Keratinocyte (primary cell): ENCODE measurements around the gene CALY. TPM values are rescaled to one million over a fixed set of nuclear protein-coding genes. Genes with fewer than 3 reads are reported as not detected.

ENCODE experiments used
- DNase-seq: peaks from one replicate; pipeline ENCODE4 v3.0.0-alpha.2; 2011; ENCODE audit warnings: low read depth, missing footprints, low spot score
- FAIRE-seq: peaks from 2 replicates; lab custom pipeline; 2011; peaks lifted over from hg19 to GRCh38; lab: Jason Lieb, UNC
- H2AFZ ChIP-seq: 2 replicates; pipeline ENCODE4 v1.6.0; 2012; ENCODE audit warnings: low read length, control low read depth, inconsistent platforms; ENCODE audit not compliant: control insufficient read depth
- H3K27ac ChIP-seq: 2 replicates; pipeline ENCODE4 v1.5.1; 2011; ENCODE audit warnings: low read length; ENCODE audit not compliant: control insufficient read depth, insufficient read depth
- H3K27me3 ChIP-seq: 3 replicates; pipeline ENCODE4 v1.6.0; 2011; ENCODE audit warnings: low read length; ENCODE audit not compliant: control insufficient read depth, insufficient read depth; ENCODE audit errors: extremely low read depth
- H3K36me3 ChIP-seq, 2 experiments: 2 replicates in 1 of 2; 3 replicates in 1 of 2; pipeline ENCODE4 v1.5.1; 2011; ENCODE audit warnings: low read length in 2 of 2, mild to moderate bottlenecking in 1 of 2; ENCODE audit not compliant: control insufficient read depth in 2 of 2, insufficient read depth in 2 of 2; ENCODE audit errors: extremely low read depth in 1 of 2
- H3K4me1 ChIP-seq: 3 replicates; pipeline ENCODE4 v1.5.1; 2011; ENCODE audit warnings: low read length; ENCODE audit not compliant: control insufficient read depth, insufficient read depth; ENCODE audit errors: extremely low read depth
- H3K4me2 ChIP-seq: 3 replicates; pipeline ENCODE4 v1.6.0; 2011; ENCODE audit warnings: low read depth, low read length; ENCODE audit not compliant: control insufficient read depth, insufficient read depth; ENCODE audit errors: extremely low read depth
- H3K4me3 ChIP-seq, 3 experiments: fragments of 200-600 bp in 1 of 3; sonication (generic) in 1 of 3; 2 replicates in 2 of 3; 3 replicates in 1 of 3; pipeline ENCODE4 v1.5.1; 2011 to 2016; ENCODE audit warnings: low read length in 3 of 3, mild to moderate bottlenecking in 3 of 3, control low read depth in 2 of 3, inconsistent platforms in 1 of 3, low read depth in 1 of 3, mixed read lengths in 1 of 3, mixed run types in 1 of 3, moderate library complexity in 1 of 3; ENCODE audit not compliant: control insufficient read depth in 2 of 3, insufficient read depth in 2 of 3; ENCODE audit errors: extremely low read depth in 1 of 3
- H3K79me2 ChIP-seq: 2 replicates; pipeline ENCODE4 v1.6.0; 2012; ENCODE audit warnings: low read length; ENCODE audit not compliant: control insufficient read depth, insufficient read depth
- H3K9ac ChIP-seq: 3 replicates; pipeline ENCODE4 v1.6.0; 2011; ENCODE audit warnings: low read length; ENCODE audit not compliant: control insufficient read depth, insufficient read depth; ENCODE audit errors: extremely low read depth
- H3K9me1 ChIP-seq: 3 replicates; pipeline ENCODE4 v1.6.0; 2011; ENCODE audit warnings: low read length; ENCODE audit not compliant: control insufficient read depth, insufficient read depth; ENCODE audit errors: extremely low read depth
- H3K9me3 ChIP-seq: 2 replicates; pipeline ENCODE4 v1.5.1; 2012; ENCODE audit warnings: low read depth, low read length; ENCODE audit not compliant: control insufficient read depth
- H4K20me1 ChIP-seq: 3 replicates; pipeline ENCODE4 v1.6.0; 2011; ENCODE audit warnings: low read length; ENCODE audit not compliant: control insufficient read depth, insufficient read depth; ENCODE audit errors: extremely low read depth
- EZH2 ChIP-seq: IDR thresholded peaks from one replicate; pipeline ENCODE4 v1.6.1; 2012; ENCODE audit warnings: inconsistent platforms, mild to moderate bottlenecking, low read length, moderate library complexity
- dilution Hi-C: fragments of 300-500 bp; cut with MboI; formaldehyde crosslinking; loops from one replicate; pipeline ENCODE4 v1.7.0; 2020; ENCODE audit warnings: low sequenced_read_pairs; ENCODE audit not compliant: extremely low pct_ligation_motif_present
- polyA plus RNA-seq, 5 experiments: library from polyadenylated mRNA; depleted of rRNA in 3 of 5; stranded (reverse) in 3 of 5; stranded (forward) in 1 of 5; unstranded in 1 of 5; fragments of >200 nt; gene quantifications; 1 replicate in 1 of 5; 2 replicates in 3 of 5; 3 replicates in 1 of 5; pipeline versions ENCODE4 v1.2.1 to v1.2.3, GENCODE V29; 2011 to 2012; ENCODE audit warnings: missing spikeins in 2 of 5, low read depth in 1 of 5, low replicate concordance in 1 of 5
- TF ChIP-seq, protein P1 (sequence below), 3 experiments: IDR thresholded peaks in 1 of 3; conservative IDR thresholded peaks in 1 of 3; optimal IDR thresholded peaks in 1 of 3; 2 replicates in 2 of 3; 3 replicates in 1 of 3; pipeline versions ENCODE3 to v1.5.1; 2011; ENCODE audit warnings: low read length in 3 of 3, mild to moderate bottlenecking in 3 of 3, moderate library complexity in 2 of 3, control low read depth in 1 of 3, inconsistent platforms in 1 of 3; ENCODE audit not compliant: insufficient read depth in 2 of 3; ENCODE audit errors: extremely low read depth in 1 of 3

Gene CALY
- polyA plus RNA-seq, 1 donor (not counting 4 experiments of a cell fraction or from before 2014, with no cell fraction given) = not detected

- DNase-seq = no peak
- TF ChIP-seq EZH2 = no peak
- TF ChIP-seq, protein P1, sequence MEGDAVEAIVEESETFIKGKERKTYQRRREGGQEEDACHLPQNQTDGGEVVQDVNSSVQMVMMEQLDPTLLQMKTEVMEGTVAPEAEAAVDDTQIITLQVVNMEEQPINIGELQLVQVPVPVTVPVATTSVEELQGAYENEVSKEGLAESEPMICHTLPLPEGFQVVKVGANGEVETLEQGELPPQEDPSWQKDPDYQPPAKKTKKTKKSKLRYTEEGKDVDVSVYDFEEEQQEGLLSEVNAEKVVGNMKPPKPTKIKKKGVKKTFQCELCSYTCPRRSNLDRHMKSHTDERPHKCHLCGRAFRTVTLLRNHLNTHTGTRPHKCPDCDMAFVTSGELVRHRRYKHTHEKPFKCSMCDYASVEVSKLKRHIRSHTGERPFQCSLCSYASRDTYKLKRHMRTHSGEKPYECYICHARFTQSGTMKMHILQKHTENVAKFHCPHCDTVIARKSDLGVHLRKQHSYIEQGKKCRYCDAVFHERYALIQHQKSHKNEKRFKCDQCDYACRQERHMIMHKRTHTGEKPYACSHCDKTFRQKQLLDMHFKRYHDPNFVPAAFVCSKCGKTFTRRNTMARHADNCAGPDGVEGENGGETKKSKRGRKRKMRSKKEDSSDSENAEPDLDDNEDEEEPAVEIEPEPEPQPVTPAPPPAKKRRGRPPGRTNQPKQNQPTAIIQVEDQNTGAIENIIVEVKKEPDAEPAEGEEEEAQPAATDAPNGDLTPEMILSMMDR (optimal IDR thresholded peaks at IDR 0.05 in 1 of 3, IDR thresholded peaks at IDR 0.05 in 1 of 3, conservative IDR thresholded peaks at IDR 0.05 in 1 of 3; ENCODE audit: extremely low read depth in 1 of 3, insufficient read depth in 2 of 3, low read length in 3 of 3) = no peak
- no peaks in the 10 kb centered on the region for H3K36me3 ChIP-seq
- H3K9me3 ChIP-seq = no peaks in the 10 kb centered on the region
- no peak for FAIRE-seq
- H3K9ac ChIP-seq = no peak overlapping the region
- no peaks in the 10 kb centered on the region for H3K79me2 ChIP-seq
- dilution Hi-C loops = no loop called here
- H4K20me1 ChIP-seq = no peaks in the 10 kb centered on the region
- no peak overlapping the region for H3K27ac ChIP-seq
- no peaks in the 10 kb centered on the region for H3K9me1 ChIP-seq
- H3K4me2 ChIP-seq = no peak overlapping the region
- H3K4me3 ChIP-seq = no peak overlapping the region
- peaks cover 11% of the 10 kb centered on the region for H3K27me3 ChIP-seq
- no peak overlapping the region for H2AFZ ChIP-seq
- H3K4me1 ChIP-seq = no peaks in the 10 kb centered on the region
These were observed 16.7 kb upstream of the CALY start for GRCh38 chr10:133353202-133353959.

GRCh38 chr10:133351408-133352318, 15.0 kb upstream of the CALY start:
- Histone ChIP-seq H3K27ac (no peak overlapping the region), H3K4me2 (no peak overlapping the region), H4K20me1 (no peaks in the 10 kb centered on the region), H3K9ac (no peak overlapping the region), H2AFZ (no peak overlapping the region), H3K9me3 (no peaks in the 10 kb centered on the region), H3K9me1 (no peaks in the 10 kb centered on the region), H3K36me3 (no peaks in the 10 kb centered on the region), H3K27me3 (peaks cover 8% of the 10 kb centered on the region), H3K4me1 (no peaks in the 10 kb centered on the region), H3K4me3 (no peak overlapping the region), H3K79me2 (no peaks in the 10 kb centered on the region)
- TF ChIP-seq EZH2 = no peak
- TF ChIP-seq, protein P1 (optimal IDR thresholded peaks at IDR 0.05 in 1 of 3, IDR thresholded peaks at IDR 0.05 in 1 of 3, conservative IDR thresholded peaks at IDR 0.05 in 1 of 3; ENCODE audit: extremely low read depth in 1 of 3, insufficient read depth in 2 of 3, low read length in 3 of 3) = no peak
- dilution Hi-C loops = no loop called here
- no peak for FAIRE-seq
- no peak for DNase-seq
